Bone marrow (tissue), 2 donors: ENCODE data around the gene STK32B.

Experiments used
- DNase-seq, 2 donors: peaks; one replicate each; lab custom pipeline; 2025; lab: John Stamatoyannopoulos, UW

STK32B gene

DNA sequence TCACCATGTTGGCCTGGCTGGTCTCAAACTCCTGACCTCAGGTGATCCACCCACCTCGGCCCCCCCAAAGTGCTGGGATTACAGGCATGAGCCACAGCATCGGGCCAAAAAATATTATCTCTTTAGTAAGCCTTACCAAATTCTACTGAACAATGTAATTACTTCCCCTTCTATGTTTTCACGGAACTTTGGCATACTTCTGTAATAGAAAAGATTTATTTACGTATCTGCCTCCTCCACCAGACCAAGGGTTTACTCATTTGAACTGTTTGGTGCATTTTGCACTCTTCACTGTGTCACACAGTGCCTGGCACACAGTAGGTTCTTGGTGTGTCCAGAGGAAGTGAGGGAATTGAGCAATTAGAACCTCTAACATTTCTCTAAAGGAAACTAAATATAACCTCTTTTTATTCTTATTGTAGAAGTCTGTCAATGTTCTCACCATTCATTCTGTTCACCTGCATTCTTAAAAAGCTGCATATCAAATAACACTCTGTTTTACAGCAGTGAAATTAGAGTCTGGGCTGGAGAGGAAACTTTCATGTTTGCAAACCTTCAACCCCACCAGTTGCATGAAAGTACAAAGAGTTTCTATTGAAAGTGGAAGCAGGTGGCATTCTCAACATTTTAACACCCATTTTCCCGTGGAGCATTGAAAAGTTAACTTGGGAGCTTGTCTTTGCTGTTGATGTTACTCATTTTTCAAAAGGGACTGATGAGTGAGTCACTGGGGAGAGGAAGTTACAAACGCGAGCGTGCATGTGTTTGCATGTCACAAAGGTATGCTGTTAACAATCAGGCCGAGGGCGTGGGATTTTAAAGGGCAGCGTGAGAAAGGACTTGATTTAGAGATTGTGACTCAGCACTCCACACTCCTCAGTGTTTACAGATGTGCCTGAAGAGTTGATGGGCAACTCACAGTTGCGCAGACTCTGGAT, 314.1 kb downstream of the STK32B start:
- no peak for DNase-seq

DNA sequence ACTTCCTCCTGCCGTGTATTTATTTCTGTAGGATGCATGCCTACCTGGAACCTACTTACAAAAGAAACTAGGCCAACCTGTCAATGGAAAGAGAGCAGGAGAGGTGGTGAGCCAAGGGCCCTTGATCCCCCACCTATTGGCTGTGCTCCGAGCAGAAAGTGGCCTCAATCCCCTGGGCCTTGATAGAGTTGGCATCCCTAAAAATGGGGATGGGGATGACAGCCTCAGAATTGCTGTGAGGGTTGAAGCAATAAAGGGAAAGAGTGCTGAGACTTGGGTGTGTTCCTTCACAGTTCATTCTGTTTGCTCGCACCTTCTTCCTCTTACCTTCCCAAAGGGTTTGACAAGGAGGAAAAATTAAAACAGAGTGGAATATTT, 314.7 kb downstream of the STK32B start:
- no peak for DNase-seq

DNA sequence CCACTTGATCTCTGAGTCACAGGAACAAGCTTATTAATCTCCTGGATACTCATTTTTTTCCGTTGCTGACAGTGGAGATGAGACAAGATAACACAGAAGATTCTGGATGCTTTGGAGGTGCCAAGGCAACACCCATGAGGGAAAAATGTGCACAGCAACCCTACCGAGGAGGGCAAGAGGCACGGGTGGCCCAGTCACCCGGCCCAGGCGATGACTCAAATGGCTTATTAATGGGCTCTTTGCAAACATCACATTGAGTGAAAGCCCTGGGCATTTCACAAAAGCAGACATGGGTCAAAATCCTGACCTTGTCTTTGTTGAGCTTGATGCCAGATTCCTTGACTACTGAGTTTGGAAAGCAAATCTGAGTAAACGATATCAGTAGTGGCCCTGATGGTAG, 315.1 kb downstream of the STK32B start:
- DNase-seq, result no peak

DNA sequence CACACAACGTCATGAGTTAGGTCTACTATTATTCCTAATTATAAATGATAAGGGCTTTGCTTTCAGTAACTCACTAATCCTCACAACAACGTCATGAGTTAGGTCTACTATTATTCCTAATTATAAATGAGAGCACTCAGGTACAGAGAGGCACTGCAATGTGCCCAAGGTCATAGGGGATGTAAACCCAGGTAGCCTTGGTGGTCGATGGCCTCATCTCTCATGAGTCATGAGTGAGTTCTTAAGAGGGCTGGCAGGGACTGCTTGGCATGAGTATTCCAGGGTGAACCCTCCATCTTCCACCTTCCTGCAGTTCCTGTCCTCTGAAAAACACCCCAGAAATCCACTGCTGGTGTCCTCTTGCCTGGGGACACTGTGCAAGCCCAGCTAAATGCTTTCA, 317.1 kb downstream of the STK32B start:
- no peak for DNase-seq

DNA sequence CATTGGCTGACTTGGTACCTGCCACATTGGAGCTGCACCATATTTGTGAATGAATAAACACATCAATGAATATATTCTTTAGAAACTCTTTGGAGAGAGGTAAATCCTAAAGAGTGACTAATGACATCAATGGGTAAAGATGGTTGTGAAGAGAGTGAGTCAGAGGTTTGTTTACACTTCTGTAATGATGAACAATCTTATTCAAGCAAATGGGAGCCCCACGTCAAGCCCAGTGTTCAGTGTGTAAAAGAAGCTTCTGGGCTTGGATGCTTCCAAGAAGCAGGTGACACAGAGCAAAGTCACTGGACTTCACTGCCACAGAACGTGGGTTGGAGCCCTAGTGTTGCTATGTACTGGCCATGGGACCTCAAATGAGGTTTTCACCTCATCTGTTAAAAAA, 319.0 kb downstream of the STK32B start:
- DNase-seq, result no peak

DNA sequence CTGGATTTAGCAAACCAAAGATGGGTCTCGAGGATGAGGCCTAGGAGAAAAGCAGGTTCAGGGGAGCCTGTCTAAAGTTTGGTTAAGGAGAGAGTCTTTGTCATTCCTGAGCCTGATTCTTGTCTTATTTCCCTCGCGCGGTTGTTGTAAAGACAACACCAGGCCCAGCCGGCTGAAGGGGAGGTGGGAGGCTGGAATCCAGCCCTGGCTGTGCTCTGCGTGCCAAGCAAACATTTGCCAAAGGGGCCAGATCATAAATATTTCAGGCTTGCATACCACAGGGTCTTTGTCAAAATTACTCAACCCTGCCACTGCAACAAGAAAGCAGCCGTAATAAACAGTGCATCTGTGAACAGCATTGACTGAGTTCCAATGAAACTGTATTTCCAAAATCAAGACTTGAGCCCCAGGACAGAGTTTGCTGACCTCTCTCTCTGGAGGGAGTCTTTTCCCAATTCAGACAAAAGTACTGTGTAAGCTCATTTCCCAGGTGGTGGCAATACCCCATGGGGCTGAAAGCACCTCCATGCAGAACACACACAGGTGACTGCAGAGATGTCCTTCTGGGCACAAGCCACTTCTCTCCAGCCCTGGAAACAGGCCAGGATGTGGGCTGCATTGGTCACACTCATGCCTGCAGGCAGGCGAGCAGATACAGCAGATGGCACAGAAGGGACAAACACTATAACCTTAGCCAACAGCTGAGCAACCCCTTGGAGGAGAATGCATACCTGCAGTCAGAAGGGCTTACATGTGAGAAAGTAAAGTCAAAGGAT, 320.3 kb downstream of the STK32B start:
- no peak for DNase-seq

DNA sequence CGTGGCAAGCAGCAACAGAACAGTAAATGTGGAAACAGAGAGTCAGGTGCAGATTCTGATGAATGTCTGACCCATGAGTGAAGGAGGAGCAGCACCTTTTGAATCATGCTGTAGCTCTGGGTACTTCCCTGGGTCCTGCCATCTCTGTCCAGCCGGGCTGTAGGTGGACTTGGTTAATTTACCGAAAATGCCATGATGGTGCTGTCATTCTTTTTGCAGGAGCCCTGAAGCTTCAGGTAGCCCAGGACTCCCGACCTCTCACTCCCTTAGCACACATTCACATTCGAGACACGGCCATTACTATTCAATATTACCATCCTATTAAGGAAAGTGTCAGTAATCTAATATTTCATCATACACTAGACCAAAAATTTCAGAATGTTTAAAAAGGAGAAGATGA, 320.9 kb downstream of the STK32B start:
- no peak for DNase-seq

DNA sequence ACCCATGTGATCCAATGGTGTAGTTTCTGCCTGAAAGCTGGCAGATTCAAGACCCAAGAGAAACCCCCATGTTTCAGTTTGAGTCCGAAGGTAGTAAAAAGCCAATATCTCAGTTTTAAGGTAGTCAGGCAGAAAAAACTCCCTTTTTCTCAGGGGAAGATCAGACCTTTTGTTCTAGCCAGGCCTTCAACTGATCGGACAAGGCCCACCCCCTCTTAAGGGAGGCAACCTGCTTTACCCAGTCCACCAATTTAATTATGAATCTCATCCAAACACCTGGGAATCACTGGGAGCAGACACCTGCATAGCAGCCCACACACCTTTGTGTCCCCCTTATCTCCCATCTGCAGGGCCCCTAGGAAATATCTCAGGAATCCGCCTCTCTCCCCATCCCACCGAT, 322.0 kb downstream of the STK32B start:
- no peak for DNase-seq

DNA sequence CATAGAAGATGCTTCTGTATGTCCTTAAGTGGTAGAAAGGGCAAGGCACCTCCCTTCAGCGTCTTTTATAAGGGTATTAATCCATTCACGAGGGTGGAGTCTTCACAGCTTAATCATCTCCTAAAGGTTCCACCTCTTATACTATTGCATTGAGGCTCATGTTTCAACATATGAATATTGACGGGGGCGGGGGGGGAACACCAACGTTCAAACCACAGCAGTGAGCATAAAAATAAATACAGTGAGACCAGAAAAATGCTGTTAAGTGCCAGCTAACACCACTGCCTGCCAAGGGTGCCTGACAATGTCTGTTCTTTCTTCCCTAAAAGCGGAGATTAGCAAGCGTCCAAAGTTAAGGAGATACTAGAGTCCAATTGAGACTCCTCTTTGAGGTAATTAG, 323.3 kb downstream of the STK32B start:
- no peak for DNase-seq

DNA sequence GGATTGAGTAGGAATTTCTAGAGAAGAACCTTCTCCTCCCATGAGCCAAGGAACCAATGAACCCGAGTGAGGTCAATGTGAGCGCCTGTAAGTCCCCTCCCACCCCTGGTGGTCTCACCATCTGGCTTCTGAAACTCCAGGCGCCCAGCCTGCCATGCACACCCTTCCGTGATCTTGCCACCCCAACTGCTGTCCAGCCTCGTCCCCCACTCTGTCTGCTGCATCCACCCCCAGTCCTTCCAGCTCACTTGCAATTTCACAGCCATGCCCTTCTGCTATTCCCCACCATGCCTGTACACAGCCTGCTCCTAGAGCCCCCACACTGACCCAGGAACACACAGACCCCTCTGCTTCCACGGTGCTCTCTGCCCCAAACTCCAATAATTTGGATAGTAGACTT, 323.7 kb downstream of the STK32B start:
- no peak for DNase-seq

DNA sequence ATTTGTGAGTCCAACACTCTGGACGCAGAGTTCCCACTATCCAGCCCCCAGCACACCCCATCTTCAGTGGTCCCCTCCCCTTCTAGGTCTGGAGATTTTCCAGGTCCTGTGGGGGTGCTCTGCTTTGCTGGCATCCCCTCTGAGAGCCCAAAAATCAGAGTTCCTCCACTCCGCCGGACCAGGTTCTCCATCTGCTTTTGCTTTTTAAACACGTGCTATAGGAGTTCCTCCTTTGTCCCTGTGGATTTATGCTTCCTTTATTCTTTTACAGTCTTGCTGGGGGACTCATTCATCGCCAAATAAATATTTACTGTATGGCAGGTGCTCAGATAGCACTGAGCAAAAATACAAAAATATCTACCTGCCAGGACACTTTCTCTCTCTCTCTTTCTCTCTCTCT, 324.7 kb downstream of the STK32B start:
- no peak for DNase-seq

DNA sequence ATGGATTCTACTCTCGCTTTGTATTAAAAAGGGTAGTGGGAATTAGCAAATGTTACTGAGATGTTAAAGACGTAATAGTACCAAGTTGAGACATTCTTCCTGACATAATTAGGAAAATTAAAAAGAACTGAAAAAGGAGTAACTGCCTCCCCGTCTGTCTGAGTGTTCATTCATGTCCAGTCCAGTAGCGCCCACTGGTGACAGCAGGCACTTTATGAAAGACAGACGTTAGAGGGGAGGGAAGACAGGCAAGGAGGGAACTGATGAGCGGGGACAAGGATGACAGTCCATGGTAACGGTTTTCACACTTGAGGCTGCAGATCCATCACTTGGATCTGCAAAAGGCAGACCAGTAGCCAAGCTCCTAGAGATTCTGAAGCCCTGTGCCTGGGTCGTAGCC, 326.7 kb downstream of the STK32B start:
- no peak for DNase-seq

DNA sequence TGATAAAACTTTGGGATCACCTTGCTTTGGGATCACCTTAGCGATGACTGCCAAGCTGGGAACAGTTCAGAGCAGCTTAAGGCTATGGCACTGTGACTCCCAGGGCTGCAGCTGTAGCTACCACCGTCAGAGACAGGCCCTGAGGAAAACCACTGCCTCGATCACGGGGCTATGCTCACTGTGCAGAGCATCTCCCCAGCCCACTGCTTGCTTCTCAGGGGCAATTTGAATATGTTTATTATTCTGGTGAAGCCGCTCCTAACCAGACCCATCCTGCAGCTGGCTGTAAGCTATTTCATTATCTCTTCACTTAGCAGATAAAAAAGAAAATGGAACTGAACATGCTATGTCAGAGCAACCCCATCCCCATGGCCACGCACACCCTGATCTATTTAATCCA, 328.6 kb downstream of the STK32B start:
- DNase-seq, result no peak

DNA sequence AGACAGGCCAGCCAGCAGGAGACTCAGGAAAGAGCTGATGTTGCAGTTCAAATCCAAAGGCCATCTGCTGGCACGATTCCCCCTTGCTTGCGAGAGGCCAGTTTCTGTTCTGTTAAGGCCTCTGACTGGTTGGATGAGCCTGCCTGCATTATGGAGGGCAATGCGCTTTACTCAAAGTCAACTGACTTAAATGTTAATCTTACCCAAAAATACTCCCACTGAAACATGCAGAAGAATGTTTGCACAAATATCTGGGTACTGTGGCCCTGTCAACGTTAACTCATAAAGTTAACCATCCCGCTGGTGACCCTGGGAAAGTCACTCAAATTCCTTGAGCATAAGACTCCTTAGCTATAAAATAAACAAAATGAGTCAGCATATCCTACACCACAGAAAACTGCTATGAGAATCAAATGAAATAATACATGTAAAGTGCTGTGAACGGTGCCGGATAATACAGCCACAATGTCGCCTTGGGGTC, 330.7 kb downstream of the STK32B start:
- no peak for DNase-seq

DNA sequence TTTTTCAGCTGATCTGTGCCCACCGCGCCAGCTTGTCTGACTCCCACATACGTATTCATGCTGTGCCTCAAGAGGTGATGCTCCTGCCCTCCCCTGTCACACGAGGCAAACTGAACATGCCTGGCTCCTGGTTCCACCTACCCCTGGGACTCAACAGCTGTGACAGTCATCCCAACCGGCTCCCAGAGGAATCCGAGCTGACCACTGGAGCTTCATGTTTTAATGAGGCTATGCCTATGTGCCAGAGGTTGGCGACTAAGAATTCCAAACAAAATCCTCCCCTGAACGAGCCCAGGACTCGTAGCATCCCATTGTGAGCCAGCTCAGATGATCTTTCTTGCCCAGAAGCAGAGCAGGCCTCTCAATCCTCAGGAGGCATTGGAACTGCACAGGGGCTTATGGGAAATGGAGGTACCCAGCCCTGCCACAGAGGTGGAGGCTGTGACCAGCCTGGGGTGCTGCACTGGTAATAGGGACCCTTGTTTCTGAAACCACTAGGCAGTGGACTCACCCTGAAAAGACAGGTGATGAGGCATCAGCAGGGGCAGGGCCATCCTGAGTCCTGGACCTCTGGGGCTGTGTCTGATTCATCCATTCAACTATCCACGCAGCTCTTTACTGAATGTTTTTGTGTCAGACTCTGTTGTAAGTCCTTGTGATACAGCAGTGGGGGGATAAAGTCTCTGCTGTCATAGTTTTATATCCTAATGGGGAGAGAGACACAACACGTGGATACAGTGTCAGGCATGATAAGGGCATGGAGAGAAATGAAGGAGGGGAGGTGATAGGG, 332.1 kb downstream of the STK32B start:
- DNase-seq, result no peak

DNA sequence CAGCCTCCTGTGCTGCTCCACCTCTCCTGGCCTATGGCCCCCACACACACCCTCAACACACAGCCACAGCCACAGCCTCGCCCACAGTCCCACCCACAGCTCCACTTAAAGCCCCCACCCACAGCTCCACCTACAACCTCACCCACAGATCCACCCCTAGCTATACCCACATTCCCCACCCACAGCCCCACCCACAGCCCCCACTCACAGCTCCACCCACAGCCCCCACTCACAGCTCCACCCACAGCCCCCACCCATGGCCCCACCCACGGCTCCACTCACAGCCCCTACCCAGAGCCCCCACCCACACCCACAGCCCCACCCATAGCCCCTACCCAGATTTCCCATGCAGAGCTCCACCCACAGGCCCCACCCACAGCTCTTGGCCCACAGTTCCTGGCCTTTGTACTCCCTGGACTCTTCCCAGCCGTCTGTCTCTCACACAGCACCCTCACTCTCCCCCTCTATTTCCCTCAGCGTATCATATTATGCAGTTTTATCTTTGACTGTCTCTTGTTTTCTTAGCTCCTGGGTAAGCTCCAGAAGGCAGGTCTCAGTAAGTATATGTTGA, 334.5 kb downstream of the STK32B start:
- DNase-seq, result no peak

DNA sequence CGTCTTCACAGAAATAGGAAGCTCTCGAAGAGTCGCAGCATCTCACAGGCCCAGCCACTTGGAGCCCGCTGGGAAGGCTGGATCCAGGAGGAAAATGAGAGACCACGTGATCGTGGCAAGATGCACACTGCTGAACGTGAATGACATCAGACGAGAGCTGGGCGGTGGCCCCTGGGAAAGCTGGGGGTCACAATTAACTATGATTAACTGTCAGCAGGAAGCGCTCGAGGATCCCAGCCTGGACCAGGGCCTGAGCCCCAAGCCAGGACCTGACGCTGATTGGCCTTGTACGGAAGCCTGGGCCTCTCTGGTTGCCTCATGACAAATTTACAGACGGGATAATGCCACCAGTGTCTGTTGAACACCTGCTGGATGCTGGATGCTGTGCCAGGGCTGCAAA, 335.6 kb downstream of the STK32B start:
- no peak for DNase-seq

DNA sequence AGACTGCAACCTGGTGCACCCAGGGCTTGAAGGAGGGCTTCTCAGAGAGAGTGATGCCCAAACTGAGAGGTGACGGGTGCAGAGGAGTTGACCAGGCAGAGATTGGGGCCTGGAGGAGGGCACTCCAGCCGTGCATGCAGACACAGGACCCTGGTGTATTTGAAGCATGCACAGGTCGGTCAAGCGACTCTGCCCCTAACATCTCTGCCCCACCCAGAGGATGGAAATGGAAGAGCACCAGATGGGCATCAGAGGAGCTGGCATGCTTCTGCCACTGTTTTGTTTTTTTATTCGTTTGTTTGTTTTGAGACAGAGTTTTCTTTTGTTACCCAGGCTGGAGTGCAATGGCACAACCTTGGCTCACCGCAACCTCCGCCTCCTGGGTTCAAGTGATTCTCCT, 336.2 kb downstream of the STK32B start:
- DNase-seq, result no peak

DNA sequence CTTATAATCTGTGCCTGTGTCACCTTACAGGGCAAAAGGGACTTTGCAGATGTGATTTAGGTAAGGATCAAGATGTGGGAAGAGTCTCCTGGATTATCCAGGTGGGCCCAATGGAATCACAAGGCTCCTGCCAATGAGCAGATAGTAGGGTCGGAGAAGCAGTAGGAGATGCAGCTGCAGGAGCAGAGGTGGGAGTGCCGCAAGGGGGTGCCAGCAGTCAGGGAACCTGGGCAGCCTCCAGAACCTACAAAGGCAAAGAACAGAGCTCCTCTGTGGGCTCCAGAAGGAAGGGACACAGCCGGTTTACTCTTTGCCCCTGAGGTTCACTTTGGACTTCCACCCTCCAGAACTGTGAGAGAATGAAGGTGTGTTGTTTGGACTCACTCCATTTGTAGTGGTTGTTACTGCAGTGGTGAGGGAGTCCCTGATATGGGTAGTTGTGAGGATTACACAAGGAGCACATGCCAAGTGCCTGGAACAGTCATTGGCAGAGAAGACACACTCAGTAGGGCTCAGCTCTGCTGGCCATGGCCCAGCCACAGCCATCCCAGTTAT, 338.6 kb downstream of the STK32B start:
- no peak for DNase-seq

DNA sequence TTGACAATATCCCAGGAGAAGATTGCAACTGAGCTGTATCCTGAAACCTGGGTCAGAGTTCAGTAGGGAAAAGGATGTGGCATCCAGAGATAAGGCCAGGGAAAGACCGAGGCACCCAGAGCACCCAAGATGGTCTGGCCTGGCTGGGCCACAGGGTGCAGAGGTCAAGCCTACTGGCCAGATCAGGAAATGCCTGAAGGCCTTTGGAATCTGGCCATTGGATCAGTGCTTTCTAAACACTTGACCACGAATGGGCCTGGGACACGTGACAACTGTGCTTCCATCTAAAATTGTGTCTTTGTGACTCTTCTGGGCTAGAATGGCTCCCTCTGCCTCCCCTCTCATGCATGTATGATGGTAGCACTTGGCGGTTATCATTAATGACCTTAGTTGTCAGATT, 340.2 kb downstream of the STK32B start:
- DNase-seq, result no peak

DNA sequence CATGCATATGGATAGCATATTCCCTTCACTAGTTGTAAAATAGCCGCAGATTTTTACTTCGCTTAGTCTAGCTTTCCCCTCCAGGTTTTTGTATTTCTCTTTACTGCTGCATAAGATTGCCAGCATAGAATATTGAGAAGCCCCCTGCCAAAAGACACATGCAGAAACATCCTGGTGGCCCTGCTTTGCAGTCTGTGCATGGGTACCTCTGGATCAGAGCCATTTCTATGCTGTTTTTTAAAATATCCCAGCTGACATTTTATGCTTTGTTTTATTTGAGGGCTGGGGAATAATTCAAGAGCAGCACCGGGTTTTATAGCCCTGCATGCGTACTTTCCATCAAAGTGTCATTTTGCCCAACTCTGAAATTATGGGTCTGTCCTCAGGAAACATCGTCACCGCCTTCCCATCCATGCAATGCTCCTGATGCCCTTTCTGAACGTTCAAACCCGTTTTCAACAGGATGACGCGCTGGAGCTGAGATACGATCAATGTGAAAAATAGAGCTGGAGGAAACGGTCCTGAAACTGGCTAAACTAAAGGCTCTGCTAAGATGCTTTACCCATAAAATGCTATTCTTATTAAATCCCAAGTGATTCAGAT, 342.7 kb downstream of the STK32B start:
- DNase-seq, result no peak
